Osteoblast (primary cell): ENCODE measurements around the gene CAMK4. TPM values are rescaled to one million over a fixed set of nuclear protein-coding genes. Genes with fewer than 3 reads are reported as not detected.

Source experiments
- DNase-seq: peaks from one replicate; pipeline ENCODE4 v3.0.0; 2011; ENCODE audit warnings: low spot score, mixed read lengths; ENCODE audit not compliant: insufficient read length; ENCODE audit errors: missing footprints
- H2AFZ ChIP-seq: 2 replicates; pipeline ENCODE4 v1.6.0; 2011; ENCODE audit warnings: mild to moderate bottlenecking, low read length
- H3K27ac ChIP-seq: 2 replicates; pipeline ENCODE4 v1.5.1; 2011; ENCODE audit warnings: mild to moderate bottlenecking, low read depth, low read length, moderate library complexity
- H3K27me3 ChIP-seq: 2 replicates; pipeline ENCODE4 v1.6.0; 2012; ENCODE audit warnings: mild to moderate bottlenecking, control low read depth, inconsistent platforms, low read length, moderate library complexity; ENCODE audit not compliant: insufficient read depth
- H3K36me3 ChIP-seq: 2 replicates; pipeline ENCODE4 v1.5.1; 2011; ENCODE audit warnings: mild to moderate bottlenecking, low read length, control low read depth, moderate library complexity; ENCODE audit not compliant: insufficient read depth
- H3K4me1 ChIP-seq: 2 replicates; pipeline ENCODE4 v1.5.1; 2011; ENCODE audit warnings: mild to moderate bottlenecking, low read length, control low read depth, moderate library complexity; ENCODE audit not compliant: insufficient read depth
- H3K4me2 ChIP-seq: 2 replicates; pipeline ENCODE4 v1.6.0; 2011; ENCODE audit warnings: mild to moderate bottlenecking, low read length; ENCODE audit not compliant: insufficient read depth
- H3K4me3 ChIP-seq: fragments of 200-600 bp; sonication (generic); 3 replicates; pipeline ENCODE4 v1.5.1; 2012; ENCODE audit warnings: mild to moderate bottlenecking, low read length, inconsistent platforms; ENCODE audit not compliant: insufficient read depth
- H3K79me2 ChIP-seq: 2 replicates; pipeline ENCODE4 v1.6.0; 2012; ENCODE audit warnings: mild to moderate bottlenecking, low read length, control low read depth, inconsistent platforms; ENCODE audit not compliant: insufficient read depth
- H3K9me3 ChIP-seq: 2 replicates; pipeline ENCODE4 v1.5.1; 2011; ENCODE audit warnings: low read depth, low read length, control low read depth
- H4K20me1 ChIP-seq: 2 replicates; pipeline ENCODE4 v1.6.0; 2012; ENCODE audit warnings: mild to moderate bottlenecking, low read length, control low read depth; ENCODE audit not compliant: insufficient read depth
- total RNA-seq: library from RNA; depleted of rRNA; stranded (reverse); fragments of >200 nt; gene quantifications from 2 replicates; pipeline ENCODE4 v1.2.3, GENCODE V29; 2012
- TF ChIP-seq, protein P1 (sequence below): IDR thresholded peaks from 2 replicates; pipeline ENCODE4 v1.5.1; 2011; ENCODE audit warnings: mild to moderate bottlenecking, low read depth, low read length, moderate library complexity; ENCODE audit errors: extremely low read depth

The CAMK4 gene
- total RNA-seq, 1 donor = 0.72 TPM

DNA sequence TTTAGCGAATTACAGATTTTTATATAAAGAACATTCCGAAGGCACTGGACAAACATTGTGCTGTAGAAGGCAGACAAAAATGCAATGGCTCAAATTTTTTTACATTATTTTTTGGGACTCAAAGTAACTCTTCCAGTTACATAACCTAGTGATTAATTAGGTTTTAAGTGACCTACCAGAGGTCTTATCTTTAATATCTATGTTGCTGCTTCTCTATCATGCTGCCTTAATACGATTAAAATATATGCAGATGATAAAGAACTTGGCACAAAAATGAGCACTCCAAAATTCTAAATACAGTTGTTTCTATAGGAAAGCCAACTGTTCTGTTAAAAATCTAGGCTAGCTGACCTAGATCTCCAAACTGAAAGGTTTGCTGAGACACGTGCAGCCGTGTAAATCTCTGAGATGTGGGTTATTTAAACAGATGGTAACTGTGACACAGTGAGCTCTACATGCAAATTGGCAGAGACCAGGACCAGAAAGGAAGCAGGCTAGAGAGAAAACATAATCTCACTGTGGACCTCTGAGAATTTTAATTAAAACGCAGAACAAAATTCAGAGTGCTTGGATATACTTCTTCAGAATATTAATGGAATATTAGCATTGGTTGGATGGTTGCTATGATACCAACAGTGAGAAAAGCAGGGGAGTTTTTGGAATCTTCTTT, 56.2 kb downstream of the CAMK4 start:
- Histone ChIP-seq H2AFZ (no peak overlapping the region), H4K20me1 (no peaks in the 10 kb centered on the region), H3K27ac (no peak overlapping the region), H3K27me3 (no peaks in the 10 kb centered on the region), H3K79me2 (no peaks in the 10 kb centered on the region), H3K36me3 (no peaks in the 10 kb centered on the region), H3K4me2 (no peak overlapping the region), H3K4me1 (no peaks in the 10 kb centered on the region), H3K9me3 (no peaks in the 10 kb centered on the region), H3K4me3 (no peak overlapping the region)
- no peak for DNase-seq
- TF ChIP-seq, protein P1, sequence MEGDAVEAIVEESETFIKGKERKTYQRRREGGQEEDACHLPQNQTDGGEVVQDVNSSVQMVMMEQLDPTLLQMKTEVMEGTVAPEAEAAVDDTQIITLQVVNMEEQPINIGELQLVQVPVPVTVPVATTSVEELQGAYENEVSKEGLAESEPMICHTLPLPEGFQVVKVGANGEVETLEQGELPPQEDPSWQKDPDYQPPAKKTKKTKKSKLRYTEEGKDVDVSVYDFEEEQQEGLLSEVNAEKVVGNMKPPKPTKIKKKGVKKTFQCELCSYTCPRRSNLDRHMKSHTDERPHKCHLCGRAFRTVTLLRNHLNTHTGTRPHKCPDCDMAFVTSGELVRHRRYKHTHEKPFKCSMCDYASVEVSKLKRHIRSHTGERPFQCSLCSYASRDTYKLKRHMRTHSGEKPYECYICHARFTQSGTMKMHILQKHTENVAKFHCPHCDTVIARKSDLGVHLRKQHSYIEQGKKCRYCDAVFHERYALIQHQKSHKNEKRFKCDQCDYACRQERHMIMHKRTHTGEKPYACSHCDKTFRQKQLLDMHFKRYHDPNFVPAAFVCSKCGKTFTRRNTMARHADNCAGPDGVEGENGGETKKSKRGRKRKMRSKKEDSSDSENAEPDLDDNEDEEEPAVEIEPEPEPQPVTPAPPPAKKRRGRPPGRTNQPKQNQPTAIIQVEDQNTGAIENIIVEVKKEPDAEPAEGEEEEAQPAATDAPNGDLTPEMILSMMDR = no peak

DNA sequence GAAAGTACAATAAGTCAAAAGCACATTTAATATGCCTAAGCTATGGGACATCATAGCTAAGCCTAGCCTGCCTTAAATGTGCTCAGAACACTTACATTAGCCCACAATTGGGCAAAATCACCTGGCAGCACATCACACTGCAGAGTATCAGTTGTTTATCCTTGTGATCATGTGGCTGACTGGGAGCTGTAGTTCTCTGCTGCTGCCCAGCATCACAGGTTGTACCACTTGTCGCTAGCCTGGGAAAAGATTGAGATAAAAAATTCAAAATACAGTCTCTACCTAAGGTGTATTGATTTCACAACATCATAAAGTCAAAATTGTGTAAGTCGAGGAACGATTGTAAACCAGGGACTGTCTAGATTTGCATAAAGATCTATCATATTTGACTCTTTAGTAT, 58.6 kb downstream of the CAMK4 start:
- DNase-seq = no peak
- H3K4me1 ChIP-seq = no peaks in the 10 kb centered on the region
- H3K4me3 ChIP-seq = no peak overlapping the region
- H3K36me3 ChIP-seq = no peaks in the 10 kb centered on the region
- H3K27me3 ChIP-seq = no peaks in the 10 kb centered on the region
- no peak overlapping the region for H3K27ac ChIP-seq
- H3K4me2 ChIP-seq = no peak overlapping the region
- TF ChIP-seq, protein P1 = no peak
- no peaks in the 10 kb centered on the region for H3K9me3 ChIP-seq
- H4K20me1 ChIP-seq = no peaks in the 10 kb centered on the region
- H3K79me2 ChIP-seq = no peaks in the 10 kb centered on the region
- no peak overlapping the region for H2AFZ ChIP-seq

DNA sequence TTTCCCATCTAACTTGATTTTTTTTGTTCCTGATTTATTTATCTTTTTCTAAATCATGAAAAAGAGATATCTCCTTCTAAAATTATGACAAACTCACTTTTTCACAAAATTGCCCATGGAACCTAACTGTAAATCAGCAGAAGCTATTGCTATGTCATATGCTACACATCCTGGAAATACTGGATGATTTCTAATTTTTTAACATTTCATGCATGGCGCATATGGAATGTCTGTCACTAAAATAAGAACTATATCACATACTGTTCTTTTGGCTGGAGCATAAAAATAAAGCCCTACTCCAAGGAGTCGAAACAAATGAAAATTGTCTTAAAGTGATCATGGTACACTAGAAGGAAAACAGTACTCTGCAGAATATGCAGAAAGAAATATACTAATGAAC, 60.6 kb downstream of the CAMK4 start:
- Histone ChIP-seq H3K4me2 (no peak overlapping the region), H3K4me1 (no peaks in the 10 kb centered on the region), H3K27me3 (no peaks in the 10 kb centered on the region), H3K36me3 (no peaks in the 10 kb centered on the region), H4K20me1 (no peaks in the 10 kb centered on the region), H3K79me2 (no peaks in the 10 kb centered on the region), H2AFZ (no peak overlapping the region), H3K27ac (no peak overlapping the region), H3K4me3 (no peak overlapping the region), H3K9me3 (no peaks in the 10 kb centered on the region)
- DNase-seq = no peak
- TF ChIP-seq, protein P1 = no peak

GRCh38 chr5:111294551-111294950, 70.4 kb downstream of the CAMK4 start:
- H3K4me1 ChIP-seq = no peaks in the 10 kb centered on the region
- no peak overlapping the region for H3K4me2 ChIP-seq
- H3K27ac ChIP-seq = no peak overlapping the region
- H3K9me3 ChIP-seq = no peaks in the 10 kb centered on the region
- H4K20me1 ChIP-seq = no peaks in the 10 kb centered on the region
- H3K79me2 ChIP-seq = no peaks in the 10 kb centered on the region
- no peak for DNase-seq
- no peaks in the 10 kb centered on the region for H3K27me3 ChIP-seq
- no peak overlapping the region for H2AFZ ChIP-seq
- TF ChIP-seq, protein P1 = no peak
- no peak overlapping the region for H3K4me3 ChIP-seq
- no peaks in the 10 kb centered on the region for H3K36me3 ChIP-seq
